Testis (tissue), 2 donors: Measurements from ENCODE around the gene SRRM2.

Source experiments
- POLR2A ChIP-seq: fragments of 450-650 bp; IDR thresholded peaks from one replicate; pipeline ENCODE4 v1.6.1; 2017; ENCODE audit warnings: antibody characterized with exemption, mild to moderate bottlenecking, moderate library complexity
- TF ChIP-seq, protein P1 (sequence below), 3 experiments: fragments of 450-650 bp in 2 of 3; fragments of 200-600 bp in 1 of 3; sonication (generic) in 1 of 3; IDR thresholded peaks; one replicate each; pipeline ENCODE4 v1.5.1; 2016 to 2019; ENCODE audit warnings: antibody characterized with exemption in 3 of 3, mild to moderate bottlenecking in 2 of 3, moderate library complexity in 1 of 3

DNA sequence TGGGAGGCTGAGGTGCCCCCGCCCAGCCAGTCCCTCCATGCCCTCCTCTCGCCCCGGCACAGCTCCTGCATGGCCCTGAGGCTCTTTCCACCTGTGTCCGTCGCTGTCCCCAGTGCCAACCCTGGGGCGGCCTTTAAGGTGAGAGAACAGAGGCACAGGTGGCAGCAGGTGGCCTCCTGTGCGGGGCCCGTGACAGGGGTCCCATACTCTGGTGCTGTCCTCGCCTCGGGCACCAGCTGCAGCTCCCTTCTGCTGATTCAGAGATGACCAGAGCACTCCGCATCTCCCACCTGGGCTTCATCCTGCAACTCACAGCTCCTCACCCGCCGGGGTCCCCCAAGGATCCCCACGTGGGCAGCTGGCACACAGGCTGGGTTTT, 40.4 kb upstream of the SRRM2 start:
- TF ChIP-seq, protein P1, sequence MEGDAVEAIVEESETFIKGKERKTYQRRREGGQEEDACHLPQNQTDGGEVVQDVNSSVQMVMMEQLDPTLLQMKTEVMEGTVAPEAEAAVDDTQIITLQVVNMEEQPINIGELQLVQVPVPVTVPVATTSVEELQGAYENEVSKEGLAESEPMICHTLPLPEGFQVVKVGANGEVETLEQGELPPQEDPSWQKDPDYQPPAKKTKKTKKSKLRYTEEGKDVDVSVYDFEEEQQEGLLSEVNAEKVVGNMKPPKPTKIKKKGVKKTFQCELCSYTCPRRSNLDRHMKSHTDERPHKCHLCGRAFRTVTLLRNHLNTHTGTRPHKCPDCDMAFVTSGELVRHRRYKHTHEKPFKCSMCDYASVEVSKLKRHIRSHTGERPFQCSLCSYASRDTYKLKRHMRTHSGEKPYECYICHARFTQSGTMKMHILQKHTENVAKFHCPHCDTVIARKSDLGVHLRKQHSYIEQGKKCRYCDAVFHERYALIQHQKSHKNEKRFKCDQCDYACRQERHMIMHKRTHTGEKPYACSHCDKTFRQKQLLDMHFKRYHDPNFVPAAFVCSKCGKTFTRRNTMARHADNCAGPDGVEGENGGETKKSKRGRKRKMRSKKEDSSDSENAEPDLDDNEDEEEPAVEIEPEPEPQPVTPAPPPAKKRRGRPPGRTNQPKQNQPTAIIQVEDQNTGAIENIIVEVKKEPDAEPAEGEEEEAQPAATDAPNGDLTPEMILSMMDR (IDR thresholded peaks at IDR 0.05): no peak
- no peak for TF ChIP-seq POLR2A
